Cortex of kidney (tissue), 1 donor: ENCODE results near the gene SH3RF3.

Experiments used
- DNase-seq: peaks from one replicate; lab custom pipeline; 2025; lab: John Stamatoyannopoulos, UW

SH3RF3 gene

GRCh38 chr2:109475531-109476210, 346.7 kb downstream of the SH3RF3 start:
- DNase-seq, result no peak

- DNase-seq, result no peak
Measured at GRCh38 chr2:109476641-109477441, 347.8 kb downstream of the SH3RF3 start.

- DNase-seq, result no peak
Measured at GRCh38 chr2:109478906-109479493, 350.0 kb downstream of the SH3RF3 start.

GRCh38 chr2:109479804-109480203, 350.8 kb downstream of the SH3RF3 start:
- no peak for DNase-seq

- no peak for DNase-seq
Measured at GRCh38 chr2:109480486-109481195, 351.6 kb downstream of the SH3RF3 start.

GRCh38 chr2:109481196-109481555, 352.2 kb downstream of the SH3RF3 start:
- no peak for DNase-seq

GRCh38 chr2:109481599-109481998, 352.6 kb downstream of the SH3RF3 start:
- DNase-seq, result no peak

- no peak for DNase-seq
Measured at GRCh38 chr2:109482361-109482861, 353.4 kb downstream of the SH3RF3 start.

GRCh38 chr2:109486711-109487535, 357.9 kb downstream of the SH3RF3 start:
- no peak for DNase-seq

GRCh38 chr2:109487536-109487869, 358.5 kb downstream of the SH3RF3 start:
- DNase-seq, result no peak

- DNase-seq, result no peak
Measured at GRCh38 chr2:109487871-109488655, 359.1 kb downstream of the SH3RF3 start.

- DNase-seq, result no peak
Measured at GRCh38 chr2:109489296-109489695, 360.3 kb downstream of the SH3RF3 start.

- DNase-seq, result no peak
Measured at GRCh38 chr2:109493176-109493935, 364.4 kb downstream of the SH3RF3 start.

GRCh38 chr2:109494351-109494750, 365.3 kb downstream of the SH3RF3 start:
- no peak for DNase-seq

GRCh38 chr2:109497463-109497862, 368.5 kb downstream of the SH3RF3 start:
- no peak for DNase-seq

- no peak for DNase-seq
Measured at GRCh38 chr2:109497911-109498870, 369.2 kb downstream of the SH3RF3 start.

GRCh38 chr2:109498906-109499305, 369.9 kb downstream of the SH3RF3 start:
- no peak for DNase-seq

GRCh38 chr2:109499566-109499965, 370.6 kb downstream of the SH3RF3 start:
- DNase-seq, result no peak

GRCh38 chr2:109500910-109501309, 371.9 kb downstream of the SH3RF3 start:
- DNase-seq, result no peak
